H1 (cell line): Measurements from ENCODE around the gene TINAGL1. TPM values are rescaled to one million over a fixed set of nuclear protein-coding genes. Genes with fewer than 3 reads are reported as not detected.

Source experiments
- CTCF ChIA-PET: fragments of 300-600 bp; sonication (Branson Sonifier 250); formaldehyde crosslinking; loops from one replicate; lab custom pipeline; 2021; ENCODE audit not compliant: partially characterized antibody; lab: Charles Lee
- POLR2A ChIA-PET: fragments of 300-600 bp; sonication (Branson Sonifier 250); formaldehyde crosslinking; loops from one replicate; lab custom pipeline; 2021; ENCODE audit warnings: inconsistent platforms; ENCODE audit not compliant: partially characterized antibody; lab: Charles Lee
- DNase-seq, 2 experiments: peaks; one replicate each; pipeline versions ENCODE4 v3.0.0 to v3.0.0-alpha.2; 2010 to 2022; ENCODE audit warnings: low spot score in 2 of 2, low read depth in 1 of 2, mixed read lengths in 1 of 2
- FAIRE-seq: peaks from 2 replicates; lab custom pipeline; 2011; peaks lifted over from hg19 to GRCh38; lab: Jason Lieb, UNC
- H2AFZ ChIP-seq: 2 replicates; pipeline ENCODE4 v1.8.1; 2012; ENCODE audit warnings: low read length, inconsistent platforms
- H2AK5ac ChIP-seq: 2 replicates; pipeline ENCODE4 v1.6.1; 2013; ENCODE audit warnings: low read depth, low read length
- H2BK120ac ChIP-seq: replicated peaks from 2 replicates; pipeline ENCODE3; 2013; ENCODE audit warnings: low read depth, low read length, inconsistent platforms
- H2BK12ac ChIP-seq: 2 replicates; pipeline ENCODE4 v1.6.1; 2013; ENCODE audit warnings: low read depth, low read length
- H2BK15ac ChIP-seq: 2 replicates; pipeline ENCODE4 v1.6.1; 2013; ENCODE audit warnings: low read length
- H2BK20ac ChIP-seq: 2 replicates; pipeline ENCODE4 v1.6.1; 2013; ENCODE audit warnings: low read length
- H2BK5ac ChIP-seq: 2 replicates; pipeline ENCODE4 v1.6.1; 2013; ENCODE audit warnings: low read depth, low read length
- H3K14ac ChIP-seq: 2 replicates; pipeline ENCODE4 v1.6.1; 2013; ENCODE audit warnings: inconsistent platforms; ENCODE audit not compliant: insufficient read length
- H3K18ac ChIP-seq: 2 replicates; pipeline ENCODE4 v1.6.1; 2013; ENCODE audit warnings: low read length; ENCODE audit errors: extremely low read depth
- H3K23ac ChIP-seq: 2 replicates; pipeline ENCODE4 v1.6.1; 2013; ENCODE audit warnings: inconsistent platforms; ENCODE audit not compliant: insufficient read length
- H3K23me2 ChIP-seq: 2 replicates; pipeline ENCODE4 v1.6.1; 2013; ENCODE audit warnings: low read depth, low read length
- H3K27ac ChIP-seq: 2 replicates; pipeline ENCODE4 v1.6.1; 2011; ENCODE audit warnings: low read depth, low read length, inconsistent platforms
- H3K27me3 ChIP-seq, 4 experiments: replicated peaks in 1 of 4; 1 replicate in 1 of 4; 2 replicates in 3 of 4; pipeline versions ENCODE4 v1.6.1 to v1.8.1; 2011 to 2013; ENCODE audit warnings: low read length in 3 of 4, mild to moderate bottlenecking in 3 of 4, inconsistent platforms in 2 of 4, mixed read lengths in 2 of 4, moderate library complexity in 1 of 4; ENCODE audit not compliant: control insufficient read depth in 3 of 4, insufficient read depth in 3 of 4; ENCODE audit errors: extremely low read depth in 1 of 4
- H3K36me3 ChIP-seq, 4 experiments: 2 replicates each; pipeline versions ENCODE4 v1.6.1 to v1.8.1; 2011 to 2013; ENCODE audit warnings: mild to moderate bottlenecking in 4 of 4, low read length in 3 of 4, moderate library complexity in 2 of 4, control low read depth in 1 of 4, inconsistent platforms in 1 of 4; ENCODE audit not compliant: insufficient read depth in 4 of 4, control insufficient read depth in 2 of 4
- H3K4ac ChIP-seq: replicated peaks from 2 replicates; pipeline ENCODE3; 2013; ENCODE audit warnings: low read length, low read depth, mixed read lengths, inconsistent platforms; ENCODE audit not compliant: insufficient read length
- H3K4me1 ChIP-seq, 4 experiments: replicated peaks in 1 of 4; 1 replicate in 1 of 4; 2 replicates in 3 of 4; pipeline versions ENCODE4 v1.6.1 to v1.8.1; 2011 to 2013; ENCODE audit warnings: low read length in 3 of 4, inconsistent platforms in 2 of 4, mixed read lengths in 1 of 4; ENCODE audit not compliant: insufficient read depth in 4 of 4, control insufficient read depth in 3 of 4
- H3K4me2 ChIP-seq, 2 experiments: 2 replicates each; pipeline versions ENCODE4 v1.6.1 to v1.8.1; 2011 to 2013; ENCODE audit warnings: low read depth in 2 of 2, low read length in 2 of 2, control low read depth in 1 of 2, inconsistent platforms in 1 of 2, mild to moderate bottlenecking in 1 of 2; ENCODE audit not compliant: insufficient read depth in 1 of 2
- H3K4me3 ChIP-seq, 4 experiments: fragments of 200-600, 300-600 bp in 1 of 4; sonication (generic), shearing (Covaris generic), sonication (Bioruptor Twin) in 1 of 4; 2 replicates each; pipeline versions ENCODE4 v1.5.1 to v1.8.1; 2011 to 2016; ENCODE audit warnings: low read length in 4 of 4, low read depth in 3 of 4, control low read depth in 2 of 4, inconsistent platforms in 2 of 4, mild to moderate bottlenecking in 2 of 4, mixed read lengths in 1 of 4, moderate library complexity in 1 of 4; ENCODE audit not compliant: insufficient read depth in 2 of 4; ENCODE audit errors: extremely low read depth in 1 of 4
- H3K56ac ChIP-seq: replicated peaks from 2 replicates; pipeline ENCODE3; 2013; ENCODE audit warnings: low read depth, mild to moderate bottlenecking, mixed read lengths, low read length, inconsistent platforms; ENCODE audit not compliant: insufficient read length
- H3K79me1 ChIP-seq: 2 replicates; pipeline ENCODE4 v1.6.1; 2013; ENCODE audit warnings: low read depth, low read length, control low read depth
- H3K79me2 ChIP-seq, 2 experiments: 2 replicates each; pipeline versions ENCODE4 v1.6.1 to v1.8.1; 2012 to 2013; ENCODE audit warnings: low read length in 2 of 2, mild to moderate bottlenecking in 2 of 2, inconsistent platforms in 1 of 2; ENCODE audit not compliant: insufficient read depth in 2 of 2, control insufficient read depth in 1 of 2
- H3K9ac ChIP-seq, 4 experiments: replicated peaks in 1 of 4; 1 replicate in 1 of 4; 2 replicates in 3 of 4; pipeline versions ENCODE4 v1.6.1 to v1.8.1; 2011 to 2013; ENCODE audit warnings: low read depth in 3 of 4, low read length in 3 of 4, control low read depth in 2 of 4, mild to moderate bottlenecking in 2 of 4, moderate library complexity in 2 of 4, inconsistent platforms in 1 of 4; ENCODE audit errors: extremely low read depth in 1 of 4
- H3K9me3 ChIP-seq, 2 experiments: 2 replicates each; pipeline versions ENCODE4 v1.6.1 to v1.8.1; 2012 to 2013; ENCODE audit warnings: mild to moderate bottlenecking in 2 of 2, moderate library complexity in 2 of 2, control low read depth in 1 of 2, inconsistent platforms in 1 of 2, low read depth in 1 of 2, low read length in 1 of 2, mixed read lengths in 1 of 2; ENCODE audit not compliant: insufficient read depth in 2 of 2
- H4K20me1 ChIP-seq, 2 experiments: replicated peaks in 1 of 2; 2 replicates each; pipeline versions ENCODE3 to v1.8.1; 2011 to 2013; ENCODE audit warnings: inconsistent platforms in 2 of 2, low read length in 2 of 2, mild to moderate bottlenecking in 1 of 2; ENCODE audit not compliant: insufficient read depth in 2 of 2, control insufficient read depth in 1 of 2
- H4K5ac ChIP-seq: 2 replicates; pipeline ENCODE4 v1.6.1; 2013; ENCODE audit warnings: low read length, low read depth, mixed read lengths, inconsistent platforms; ENCODE audit not compliant: insufficient read length
- H4K8ac ChIP-seq: 2 replicates; pipeline ENCODE4 v1.8.0; 2013; ENCODE audit warnings: mild to moderate bottlenecking, moderate library complexity, low read length, inconsistent platforms; ENCODE audit not compliant: insufficient read depth; ENCODE audit errors: extremely low read depth
- H4K91ac ChIP-seq: replicated peaks from 2 replicates; pipeline ENCODE3; 2013; ENCODE audit warnings: low read length, mixed read lengths, inconsistent platforms; ENCODE audit not compliant: insufficient read length
- CHD2 ChIP-seq: IDR thresholded peaks from 2 replicates; pipeline ENCODE4 v1.6.1; 2012; ENCODE audit warnings: low read length, improper control_type of control experiment
- EP300 ChIP-seq, 2 experiments: IDR thresholded peaks; 1 replicate in 1 of 2; 2 replicates in 1 of 2; pipeline ENCODE4 v1.6.1; 2011 to 2012; ENCODE audit warnings: low read depth in 2 of 2, low read length in 2 of 2, mild to moderate bottlenecking in 2 of 2, borderline replicate concordance in 1 of 2, inconsistent platforms in 1 of 2, moderate library complexity in 1 of 2
- FOSL1 ChIP-seq: IDR thresholded peaks from 2 replicates; pipeline ENCODE4 v1.6.1; 2011; ENCODE audit warnings: mild to moderate bottlenecking, low read depth, low read length, moderate library complexity; ENCODE audit not compliant: insufficient read depth
- YY1 ChIP-seq: IDR thresholded peaks from 2 replicates; pipeline ENCODE4 v1.6.1; 2011; ENCODE audit warnings: low read depth, mild to moderate bottlenecking, low read length
- WGBS, 2 experiments: shearing (Covaris generic) in 1 of 2; methylation state at CpG; one replicate each; pipeline versions ENCODE4 v1.1.6 to v1.1.7; 2013 to 2015; ENCODE audit warnings: low lambda C conversion rate in 2 of 2, mixed read lengths in 2 of 2, inconsistent platforms in 1 of 2, low coverage in 1 of 2, missing lambda C conversion rate in 1 of 2; ENCODE audit not compliant: insufficient replicate concordance in 2 of 2, insufficient coverage in 1 of 2, insufficient read length in 1 of 2; ENCODE audit errors: extremely low coverage in 1 of 2, missing lambda C conversion rate in 1 of 2; 5-methylcytosine and 5-hydroxymethylcytosine counted together
- polyA plus RNA-seq, 7 experiments: library from polyadenylated mRNA; depleted of rRNA in 3 of 7; stranded (reverse) in 5 of 7; unstranded in 2 of 7; fragments of >200 nt in 5 of 7; fragments of 200-250 nt in 2 of 7; gene quantifications; 1 replicate in 5 of 7; 2 replicates in 1 of 7; 4 replicates in 1 of 7; pipeline versions ENCODE4 v1.2.1 to v1.2.3, GENCODE V29; 2011 to 2013; ENCODE audit warnings: missing spikeins in 2 of 7, mixed read lengths in 2 of 7
- total RNA-seq: library from RNA; stranded (reverse); fragmentation: NEBNext Ultra II Directional; extraction: Animal tissue kit (Norgen Biotek cat#: 25700); gene quantifications from 2 replicates; pipeline ENCODE4 v1.2.1, GENCODE V29; 2021
- TF ChIP-seq, protein P1 (sequence below): IDR thresholded peaks from 2 replicates; pipeline ENCODE4 v1.6.1; 2012; ENCODE audit warnings: inconsistent platforms

TINAGL1 gene
- total and polyA plus RNA-seq, 2 of the 8 experiments (the other 6 are each of a cell fraction or from before 2014, with no cell fraction given): 11.2 to 21.7 TPM

DNA sequence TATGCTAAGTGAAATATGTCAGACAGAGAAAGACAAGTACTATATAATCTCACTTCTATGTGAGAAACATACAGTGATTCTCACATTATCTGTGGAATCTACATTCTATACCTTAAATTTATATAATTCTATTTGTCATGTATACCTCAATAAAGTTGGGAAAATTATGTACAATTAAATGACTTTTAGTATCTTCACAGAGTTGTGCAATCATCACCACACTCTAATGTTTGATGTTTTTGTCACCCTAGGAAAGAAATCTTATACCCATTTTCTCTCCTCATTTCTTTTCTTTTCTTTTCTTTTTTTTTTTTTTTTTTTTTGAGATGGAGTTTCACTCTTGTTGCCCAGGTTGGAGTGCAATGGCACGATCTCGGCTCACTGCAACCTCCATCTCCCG is 37.0 kb upstream of the TINAGL1 start:
- no peak overlapping the region for H4K8ac ChIP-seq
- no peak overlapping the region for H3K4ac ChIP-seq
- H3K4me1 ChIP-seq: no peaks in the 10 kb centered on the region; a peak in 1 of 7 replicates
- H2BK120ac ChIP-seq: no peak overlapping the region
- H3K23ac ChIP-seq: no peak overlapping the region
- no peak overlapping the region for H2BK15ac ChIP-seq
- H3K56ac ChIP-seq: no peak overlapping the region
- no peak overlapping the region for H2AK5ac ChIP-seq
- no peak overlapping the region for H2BK20ac ChIP-seq
- no peaks in the 10 kb centered on the region for H3K36me3 ChIP-seq
- H4K20me1 ChIP-seq: no peaks in the 10 kb centered on the region
- H2BK5ac ChIP-seq: no peak overlapping the region
- no peak overlapping the region for H3K4me2 ChIP-seq
- H3K27me3 ChIP-seq: no peaks in the 10 kb centered on the region; a peak in 1 of 7 replicates
- no peaks in the 10 kb centered on the region for H3K79me1 ChIP-seq
- TF ChIP-seq FOSL1 (no peak), YY1 (no peak), EP300 (IDR thresholded peaks at IDR 0.05; ENCODE audit: borderline replicate concordance in 1 of 2, low read depth in 2 of 2, low read length in 2 of 2) (no peak), CHD2 (no peak)
- TF ChIP-seq, protein P1, sequence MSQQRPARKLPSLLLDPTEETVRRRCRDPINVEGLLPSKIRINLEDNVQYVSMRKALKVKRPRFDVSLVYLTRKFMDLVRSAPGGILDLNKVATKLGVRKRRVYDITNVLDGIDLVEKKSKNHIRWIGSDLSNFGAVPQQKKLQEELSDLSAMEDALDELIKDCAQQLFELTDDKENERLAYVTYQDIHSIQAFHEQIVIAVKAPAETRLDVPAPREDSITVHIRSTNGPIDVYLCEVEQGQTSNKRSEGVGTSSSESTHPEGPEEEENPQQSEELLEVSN: no peak
- H2BK12ac ChIP-seq: no peak overlapping the region
- no peak for FAIRE-seq
- POLR2A ChIA-PET: no interaction called here
- no peak overlapping the region for H4K5ac ChIP-seq
- no peak overlapping the region for H3K14ac ChIP-seq
- H3K27ac ChIP-seq: no peak overlapping the region
- no peak overlapping the region for H4K91ac ChIP-seq
- H3K9me3 ChIP-seq: peaks cover 0 to 5% of the 10 kb centered on the region in 2 experiments; a peak in 1 of 4 replicates
- no peak overlapping the region for H2AFZ ChIP-seq
- no peak overlapping the region for H3K9ac ChIP-seq
- CTCF ChIA-PET: interaction anchor here (0.8 to 6.5 kb wide), 2 partner anchors 9 to 50 kb away, joined by 3 to 43 read pairs; no protein-coding TSS in a partner anchor
- WGBS, 2 experiments: no CpG with 5 or more reads among the region's 3 CpGs
- DNase-seq: no peak
- no peaks in the 10 kb centered on the region for H3K23me2 ChIP-seq
- no peak overlapping the region for H3K18ac ChIP-seq
- H3K4me3 ChIP-seq: no peak overlapping the region
- H3K79me2 ChIP-seq: no peaks in the 10 kb centered on the region
